ENCODE measurements around the gene LRR1.
"Not testable (repeated sequence)": the region's sequence is repeated elsewhere in the genome, so short reads cannot be mapped to it uniquely, and the experiment has no call there.

The LRR1 gene

DNA sequence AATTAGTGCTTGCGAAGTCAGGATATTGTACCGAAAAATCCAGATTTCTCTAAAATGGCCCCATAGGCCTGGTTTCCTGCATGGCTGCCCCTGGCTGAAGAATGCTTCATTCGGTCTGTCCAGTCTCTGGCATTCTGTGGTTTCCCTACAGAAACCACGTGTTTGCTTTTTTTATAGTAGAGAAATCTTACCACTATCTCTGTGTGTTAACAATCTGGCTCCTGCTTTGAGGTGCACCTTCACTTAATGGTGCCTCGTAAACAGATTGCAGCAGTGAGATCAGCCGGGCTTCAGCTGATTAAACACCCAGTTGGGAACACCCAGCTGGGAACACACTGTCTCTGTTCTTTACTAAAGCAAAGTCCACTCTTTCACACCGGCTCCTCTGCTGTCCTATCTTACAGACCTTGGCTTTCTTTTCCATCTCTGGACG, 43.0 kb downstream of the LRR1 start:
- no peak overlapping the region for H3K27ac ChIP-seq (ENCODE audit: low read length)
- peaks cover 45% of the 10 kb centered on the region for H3K79me2 ChIP-seq (ENCODE audit: insufficient read depth, low read length)
- no peak overlapping the region for H2AFZ ChIP-seq (ENCODE audit: low read depth, low read length)
- H3K4me1 ChIP-seq (ENCODE audit: insufficient read depth, low read length), result peaks cover 5% of the 10 kb centered on the region
- H3K36me3 ChIP-seq (ENCODE audit: insufficient read depth, low read length), result peaks cover 57% of the 10 kb centered on the region
- no peak overlapping the region for H3K9ac ChIP-seq (ENCODE audit: low read depth, low read length)
- no peak overlapping the region for H3K4me3 ChIP-seq (ENCODE audit: low read depth in 1 of 2, low read length in 2 of 2)
- no peak for TF ChIP-seq EZH2 (IDR thresholded peaks at IDR 0.05; ENCODE audit: borderline replicate concordance, low read depth, low read length, severe bottlenecking)
- no peak for TF ChIP-seq CTCF (IDR thresholded peaks at IDR 0.05; ENCODE audit: borderline replicate concordance, extremely low read depth, low read length, poor library complexity, severe bottlenecking)
- H3K9me3 ChIP-seq (ENCODE audit: insufficient read depth, low read length, severe bottlenecking), result no peaks in the 10 kb centered on the region
- ATAC-seq (ENCODE audit: insufficient read depth, low read depth), result no peak
- peaks cover 3% of the 10 kb centered on the region; the same call in 1 of the 2 replicates for H4K20me1 ChIP-seq (ENCODE audit: insufficient read depth, low read length)
- DNase-seq, result no peak
- no peaks in the 10 kb centered on the region for H3K27me3 ChIP-seq (ENCODE audit: insufficient read depth, low read length, poor library complexity)
- no peak overlapping the region for H3K4me2 ChIP-seq (ENCODE audit: insufficient read depth, low read length)

- no peak overlapping the region for H3K9ac ChIP-seq (ENCODE audit: low read depth, low read length)
- DNase-seq, result no peak
- H3K79me2 ChIP-seq (ENCODE audit: insufficient read depth, low read length), result peaks cover 45% of the 10 kb centered on the region
- no peaks in the 10 kb centered on the region for H3K27me3 ChIP-seq (ENCODE audit: insufficient read depth, low read length, poor library complexity)
- no peak overlapping the region for H3K4me3 ChIP-seq (ENCODE audit: low read depth in 1 of 2, low read length in 2 of 2)
- ATAC-seq (ENCODE audit: insufficient read depth, low read depth), result no peak
- peaks cover 3% of the 10 kb centered on the region; the same call in 1 of the 2 replicates for H4K20me1 ChIP-seq (ENCODE audit: insufficient read depth, low read length)
- TF ChIP-seq CTCF (IDR thresholded peaks at IDR 0.05; ENCODE audit: borderline replicate concordance, extremely low read depth, low read length, poor library complexity, severe bottlenecking) (no peak), EZH2 (IDR thresholded peaks at IDR 0.05; ENCODE audit: borderline replicate concordance, low read depth, low read length, severe bottlenecking) (no peak)
- H3K27ac ChIP-seq (ENCODE audit: low read length), result no peak overlapping the region
- no peak overlapping the region for H2AFZ ChIP-seq (ENCODE audit: low read depth, low read length)
- H3K36me3 ChIP-seq (ENCODE audit: insufficient read depth, low read length), result peaks cover 57% of the 10 kb centered on the region
- peaks cover under 1% of the 10 kb centered on the region; the same call in 1 of the 2 replicates for H3K4me1 ChIP-seq (ENCODE audit: insufficient read depth, low read length)
- H3K9me3 ChIP-seq (ENCODE audit: insufficient read depth, low read length, severe bottlenecking), result no peaks in the 10 kb centered on the region
- H3K4me2 ChIP-seq (ENCODE audit: insufficient read depth, low read length), result no peak overlapping the region
Observed at GRCh38 chr14:49642163-49642562, 43.4 kb downstream of the LRR1 start.

- no peak for ATAC-seq (ENCODE audit: insufficient read depth, low read depth)
- no peak overlapping the region for H3K4me2 ChIP-seq (ENCODE audit: insufficient read depth, low read length)
- no peak for DNase-seq
- H3K9ac ChIP-seq (ENCODE audit: low read depth, low read length), result no peak overlapping the region
- H3K4me3 ChIP-seq (ENCODE audit: low read depth in 1 of 2, low read length in 2 of 2), result no peak overlapping the region
- no peak overlapping the region for H3K27ac ChIP-seq (ENCODE audit: low read length)
- H3K36me3 ChIP-seq (ENCODE audit: insufficient read depth, low read length), result peaks cover 43% of the 10 kb centered on the region
- no peaks in the 10 kb centered on the region for H3K4me1 ChIP-seq (ENCODE audit: insufficient read depth, low read length)
- TF ChIP-seq CTCF (IDR thresholded peaks at IDR 0.05; ENCODE audit: borderline replicate concordance, extremely low read depth, low read length, poor library complexity, severe bottlenecking) (no peak), EZH2 (IDR thresholded peaks at IDR 0.05; ENCODE audit: borderline replicate concordance, low read depth, low read length, severe bottlenecking) (no peak)
- no peaks in the 10 kb centered on the region for H3K9me3 ChIP-seq (ENCODE audit: insufficient read depth, low read length, severe bottlenecking)
- H3K79me2 ChIP-seq (ENCODE audit: insufficient read depth, low read length), result peaks cover 8% of the 10 kb centered on the region
- H4K20me1 ChIP-seq (ENCODE audit: insufficient read depth, low read length), result no peaks in the 10 kb centered on the region
- no peaks in the 10 kb centered on the region for H3K27me3 ChIP-seq (ENCODE audit: insufficient read depth, low read length, poor library complexity)
- no peak overlapping the region for H2AFZ ChIP-seq (ENCODE audit: low read depth, low read length)
Observed at GRCh38 chr14:49653508-49653907, 54.8 kb downstream of the LRR1 start.

DNA sequence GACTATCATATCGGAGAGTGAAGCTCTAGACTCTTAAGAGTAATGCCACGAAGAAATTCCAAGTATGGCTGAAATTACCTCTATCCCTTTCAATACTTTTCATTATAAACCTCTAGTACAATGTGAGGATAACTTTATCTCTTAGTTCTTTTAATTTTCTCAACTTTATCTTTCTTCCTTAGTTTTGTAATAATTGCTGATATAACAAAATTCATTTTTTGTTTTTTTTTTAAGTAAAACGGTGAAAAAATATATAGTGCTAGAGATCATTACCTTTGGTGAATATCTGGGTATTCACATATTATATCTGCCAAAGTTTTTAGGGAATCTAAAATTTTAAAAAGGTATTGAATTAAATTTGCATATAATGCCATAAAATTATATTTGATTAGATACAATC, 55.8 kb downstream of the LRR1 start:
- no peaks in the 10 kb centered on the region for H3K9me3 ChIP-seq (ENCODE audit: insufficient read depth, low read length, severe bottlenecking)
- H4K20me1 ChIP-seq (ENCODE audit: insufficient read depth, low read length), result no peaks in the 10 kb centered on the region
- no peaks in the 10 kb centered on the region for H3K27me3 ChIP-seq (ENCODE audit: insufficient read depth, low read length, poor library complexity)
- H3K27ac ChIP-seq (ENCODE audit: low read length), result no peak overlapping the region
- no peak overlapping the region for H3K4me3 ChIP-seq (ENCODE audit: low read depth in 1 of 2, low read length in 2 of 2)
- no peak for DNase-seq
- H3K4me2 ChIP-seq (ENCODE audit: insufficient read depth, low read length), result no peak overlapping the region
- no peak overlapping the region for H2AFZ ChIP-seq (ENCODE audit: low read depth, low read length)
- TF ChIP-seq EZH2 (IDR thresholded peaks at IDR 0.05; ENCODE audit: borderline replicate concordance, low read depth, low read length, severe bottlenecking) (no peak), CTCF (IDR thresholded peaks at IDR 0.05; ENCODE audit: borderline replicate concordance, extremely low read depth, low read length, poor library complexity, severe bottlenecking) (no peak)
- no peaks in the 10 kb centered on the region for H3K4me1 ChIP-seq (ENCODE audit: insufficient read depth, low read length)
- no peak for ATAC-seq (ENCODE audit: insufficient read depth, low read depth)
- peaks cover 8% of the 10 kb centered on the region for H3K79me2 ChIP-seq (ENCODE audit: insufficient read depth, low read length)
- no peak overlapping the region for H3K9ac ChIP-seq (ENCODE audit: low read depth, low read length)
- peaks cover 39% of the 10 kb centered on the region for H3K36me3 ChIP-seq (ENCODE audit: insufficient read depth, low read length)

- not testable (repeated sequence) for H3K4me3 ChIP-seq (ENCODE audit: low read depth in 1 of 2, low read length in 2 of 2); H4K20me1 ChIP-seq (ENCODE audit: insufficient read depth, low read length); DNase-seq; H3K9me3 ChIP-seq (ENCODE audit: insufficient read depth, low read length, severe bottlenecking); H3K4me2 ChIP-seq (ENCODE audit: insufficient read depth, low read length); H3K27ac ChIP-seq (ENCODE audit: low read length); H3K9ac ChIP-seq (ENCODE audit: low read depth, low read length); H3K27me3 ChIP-seq (ENCODE audit: insufficient read depth, low read length, poor library complexity); ATAC-seq (ENCODE audit: insufficient read depth, low read depth); H3K4me1 ChIP-seq (ENCODE audit: insufficient read depth, low read length); H2AFZ ChIP-seq (ENCODE audit: low read depth, low read length)
- Histone ChIP-seq H3K79me2 (ENCODE audit: insufficient read depth, low read length) (peaks cover 10% of the 10 kb centered on the region), H3K36me3 (ENCODE audit: insufficient read depth, low read length) (peaks cover 51% of the 10 kb centered on the region)
Observed at GRCh38 chr14:49657500-49657899, 58.8 kb downstream of the LRR1 start.

All from DND-41 (cell line).